Fibroblast of villous mesenchyme (primary cell): Measurements from ENCODE around the gene STMND1. TPM values are rescaled to one million over a fixed set of nuclear protein-coding genes. Genes with fewer than 3 reads are reported as not detected.

ENCODE experiments used
- DNase-seq: peaks from one replicate; pipeline ENCODE4 v3.0.0-alpha.2; 2010; ENCODE audit warnings: low read depth
- H3K4me3 ChIP-seq: 2 replicates; pipeline ENCODE4 v1.5.1; 2011; ENCODE audit warnings: low read depth, mild to moderate bottlenecking, low read length
- CTCF ChIP-seq: IDR thresholded peaks from 2 replicates; pipeline ENCODE4 v1.5.1; 2012; ENCODE audit warnings: low read depth, mild to moderate bottlenecking, low read length; ENCODE audit not compliant: insufficient read depth
- total RNA-seq: library from RNA; depleted of rRNA; stranded (reverse); fragments of >200 nt; gene quantifications from 2 replicates; pipeline ENCODE4 v1.2.3, GENCODE V29; 2012

The STMND1 gene
- total RNA-seq, 1 donor: under 0.01 TPM

DNA sequence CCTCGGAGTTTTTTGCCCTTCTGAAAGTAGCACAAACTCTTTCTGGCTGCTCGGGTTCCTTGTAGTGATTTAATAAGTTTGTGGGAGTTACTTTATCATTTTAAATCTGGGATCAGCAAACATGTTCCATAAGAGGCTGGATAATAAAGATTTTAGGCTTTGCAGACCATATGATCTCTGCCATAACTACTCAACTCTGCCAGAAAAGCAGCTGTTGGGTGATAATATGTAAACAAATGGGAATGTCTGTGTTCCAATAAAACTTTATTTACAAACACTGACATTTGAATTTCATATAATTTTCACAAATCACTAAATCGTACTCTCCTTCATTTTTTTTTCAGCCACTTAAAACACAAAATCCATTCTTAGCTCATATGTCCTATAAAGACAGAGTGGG is 3.9 kb upstream of the STMND1 start:
- H3K4me3 ChIP-seq: no peak overlapping the region
- TF ChIP-seq CTCF: no peak
- DNase-seq: no peak

- TF ChIP-seq CTCF: no peak
- DNase-seq: peak; percentile 22
- no peak overlapping the region for H3K4me3 ChIP-seq
These were observed 3.3 kb upstream of the STMND1 start for GRCh38 chr6:17098538-17098937.

DNA sequence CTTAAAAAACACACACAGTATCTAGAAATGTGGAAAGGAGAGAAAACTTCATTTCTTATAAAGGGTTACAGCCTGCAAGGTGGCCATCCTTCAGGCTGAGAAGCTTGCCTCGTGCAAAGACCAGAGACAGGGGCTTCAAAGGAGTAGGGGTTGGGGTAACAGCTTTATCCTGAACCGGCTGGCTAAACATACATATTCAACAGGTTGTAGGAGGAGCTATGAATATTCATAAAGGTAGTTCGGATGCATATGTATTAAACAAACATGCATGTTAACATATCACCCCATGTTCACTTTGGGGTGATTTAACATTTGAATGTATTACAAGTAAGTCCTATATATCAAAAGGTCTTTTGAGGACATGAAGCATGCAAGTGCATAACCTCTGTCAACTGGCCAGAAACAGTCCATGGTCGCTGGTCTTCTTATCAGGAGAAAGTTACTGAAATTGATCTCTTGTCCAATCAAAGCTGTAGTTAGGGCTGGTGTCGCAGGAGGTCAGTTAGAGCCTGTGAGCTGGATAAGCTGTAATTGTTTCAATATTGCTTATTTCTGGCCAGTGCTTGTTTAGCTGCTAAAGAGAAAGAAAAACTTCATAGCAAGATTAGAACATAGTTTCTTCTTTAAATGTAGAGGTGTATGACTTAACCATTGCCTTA is 2.3 kb upstream of the STMND1 start:
- TF ChIP-seq CTCF: no peak
- DNase-seq: no peak
- no peak overlapping the region for H3K4me3 ChIP-seq

DNA sequence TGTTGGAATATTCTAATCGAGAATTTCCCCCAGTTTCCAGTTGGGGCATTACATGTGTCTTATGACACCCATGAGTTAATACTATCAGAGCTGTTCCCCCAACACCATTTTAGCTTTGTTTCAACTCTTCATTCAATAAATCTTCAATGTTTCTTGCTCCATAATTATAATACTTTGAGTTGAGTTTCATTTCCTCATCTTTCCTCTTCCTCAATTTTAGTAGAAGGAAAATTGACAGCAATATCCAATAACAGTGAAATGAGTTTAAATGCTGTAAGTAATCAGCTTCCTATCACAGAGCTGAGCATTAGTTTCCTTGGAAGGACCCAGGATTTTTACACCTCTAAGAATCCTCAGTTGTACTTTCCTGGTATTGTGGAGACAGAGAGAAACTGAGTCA is 1.0 kb upstream of the STMND1 start:
- no peak for DNase-seq
- no peak overlapping the region for H3K4me3 ChIP-seq
- no peak for TF ChIP-seq CTCF

DNA sequence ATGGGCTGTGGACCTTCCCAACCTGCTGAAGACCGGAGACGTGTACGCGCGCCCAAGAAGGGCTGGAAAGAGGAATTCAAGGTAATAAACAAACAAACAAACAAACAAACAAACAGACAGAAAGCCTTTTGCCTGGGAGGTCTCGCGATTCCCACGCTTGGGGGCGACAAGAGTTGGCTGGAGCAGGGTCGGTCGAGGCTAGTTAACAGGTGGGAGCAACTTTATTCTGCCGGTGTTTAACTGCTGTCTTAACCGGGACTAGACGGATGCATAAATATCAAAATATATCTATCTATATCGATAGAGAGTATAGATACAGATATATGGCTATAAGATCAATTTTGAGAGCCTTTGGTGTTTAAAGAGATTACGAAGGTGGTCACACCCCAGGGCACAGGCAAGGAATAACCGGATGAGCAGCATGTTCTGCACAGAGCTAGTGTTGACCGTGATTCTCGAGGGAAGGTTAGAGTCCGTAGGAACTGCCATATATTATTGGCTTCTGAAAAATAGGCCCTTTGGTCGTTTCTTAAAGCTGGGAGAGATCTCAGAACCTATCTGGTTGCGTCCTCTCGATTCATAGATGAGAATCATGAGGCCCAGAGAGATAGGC is 514 bp downstream of the STMND1 start:
- no peak for DNase-seq
- TF ChIP-seq CTCF: no peak
- no peak overlapping the region for H3K4me3 ChIP-seq

DNA sequence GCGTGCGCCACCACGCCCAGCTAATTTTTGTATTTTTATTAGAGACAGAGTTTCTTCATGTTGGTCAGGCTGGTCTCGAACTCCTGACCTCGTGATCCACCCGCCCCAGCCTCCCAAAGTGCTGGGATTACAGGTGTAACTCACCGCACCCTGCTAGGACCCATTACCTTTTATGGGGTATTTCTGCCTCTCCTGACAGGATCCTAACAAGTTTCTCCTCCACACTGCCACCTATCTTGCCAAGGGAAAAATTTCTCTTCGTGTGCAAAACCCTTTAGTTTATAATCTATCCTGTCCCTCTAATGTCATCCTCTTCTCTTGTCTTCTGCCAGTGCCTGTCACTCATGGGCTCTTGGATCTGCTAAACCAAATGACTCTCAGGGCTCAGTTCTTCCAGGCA is 1.9 kb downstream of the STMND1 start:
- DNase-seq: no peak
- H3K4me3 ChIP-seq: no peak overlapping the region
- TF ChIP-seq CTCF: peak; percentile 35

- peak; percentile 29 for DNase-seq
These were observed 6.0 kb downstream of the STMND1 start for GRCh38 chr6:17107863-17108262.

More at GRCh38 chr6:17107863-17108262, 6.0 kb downstream of the STMND1 start:
- TF ChIP-seq CTCF: no peak
- H3K4me3 ChIP-seq: no peak overlapping the region
